ENCODE measurements around the gene BTBD17.

The BTBD17 gene

GRCh38 chr17:74358697-74359096 is 3.0 kb downstream of the BTBD17 start:
- no peak for DNase-seq

GRCh38 chr17:74357466-74357809 is 4.2 kb downstream of the BTBD17 start:
- DNase-seq: no peak

- no peak for DNase-seq
Observed at GRCh38 chr17:74356646-74357465, 4.8 kb downstream of the BTBD17 start.

GRCh38 chr17:74355065-74355464 is 6.6 kb downstream of the BTBD17 start:
- DNase-seq: no peak

- DNase-seq: no peak
Observed at GRCh38 chr17:74354561-74354960, 7.1 kb downstream of the BTBD17 start.

- no peak for DNase-seq
Observed at GRCh38 chr17:74354123-74354522, 7.5 kb downstream of the BTBD17 start.

- no peak for DNase-seq
Observed at GRCh38 chr17:74353446-74354060, 8.1 kb downstream of the BTBD17 start.

- no peak for DNase-seq
Observed at GRCh38 chr17:74351552-74352210, 10.0 kb downstream of the BTBD17 start.

GRCh38 chr17:74350486-74350885 is 11.2 kb downstream of the BTBD17 start:
- DNase-seq: no peak

- no peak for DNase-seq
Observed at GRCh38 chr17:74349120-74349519, 12.5 kb downstream of the BTBD17 start.

GRCh38 chr17:74347646-74348045 is 14.0 kb downstream of the BTBD17 start:
- DNase-seq: no peak

- no peak for DNase-seq
Observed at GRCh38 chr17:74345433-74346241, 16.0 kb downstream of the BTBD17 start.

- no peak for DNase-seq
Observed at GRCh38 chr17:74344658-74345057, 17.0 kb downstream of the BTBD17 start.

GRCh38 chr17:74343526-74344284 is 18.0 kb downstream of the BTBD17 start:
- DNase-seq: no peak

GRCh38 chr17:74343121-74343520 is 18.5 kb downstream of the BTBD17 start:
- no peak for DNase-seq

- no peak for DNase-seq
Observed at GRCh38 chr17:74342224-74342623, 19.4 kb downstream of the BTBD17 start.

GRCh38 chr17:74340470-74341023 is 21.1 kb downstream of the BTBD17 start:
- peak; percentile 94 for DNase-seq

GRCh38 chr17:74339537-74340195 is 22.0 kb downstream of the BTBD17 start:
- DNase-seq: peak; percentile 94

- peak; percentile 73 for DNase-seq
Observed at GRCh38 chr17:74337834-74338500, 23.7 kb downstream of the BTBD17 start.

- DNase-seq: no peak
Observed at GRCh38 chr17:74336307-74336706, 25.4 kb downstream of the BTBD17 start.

- DNase-seq: no peak
Observed at GRCh38 chr17:74335529-74336062, 26.1 kb downstream of the BTBD17 start.

Measured in DMS53 (cell line).